Peyer's patch (tissue), 4 donors: ENCODE measurements around the gene SLC27A2. TPM values are rescaled to one million over a fixed set of nuclear protein-coding genes. Genes with fewer than 3 reads are reported as not detected.

Source experiments
- DNase-seq, 3 donors: peaks; one replicate each; pipeline ENCODE4 v3.0.0-alpha.2; 2017 to 2019
- H3K27ac ChIP-seq, 4 donors: fragments of 200-600 bp; sonication (generic); one replicate each; pipeline ENCODE4 v1.5.1; 2016 to 2019
- H3K27me3 ChIP-seq, 2 donors: fragments of 200-600 bp; sonication (generic); one replicate each; pipeline ENCODE4 v1.5.1; 2019
- H3K36me3 ChIP-seq, 3 donors: fragments of 200-600 bp; sonication (generic); one replicate each; pipeline ENCODE4 v1.5.1; 2016 to 2019
- H3K4me1 ChIP-seq, 4 donors: fragments of 200-600 bp; sonication (generic); one replicate each; pipeline ENCODE4 v1.5.1; 2016 to 2019
- H3K4me3 ChIP-seq, 4 donors: fragments of 200-600 bp; sonication (generic); 1 replicate in 3 of 4; 2 replicates in 1 of 4; pipeline ENCODE4 v1.5.1; 2016 to 2019; ENCODE audit warnings: mild to moderate bottlenecking in 1 of 4
- H3K9me3 ChIP-seq, 4 donors: fragments of 200-600 bp; sonication (generic); one replicate each; pipeline ENCODE4 v1.5.1; 2016 to 2019; ENCODE audit warnings: mild to moderate bottlenecking in 1 of 4
- POLR2A ChIP-seq, 2 donors: fragments of 450-650 bp; IDR thresholded peaks; one replicate each; pipeline ENCODE4 v1.5.1; 2017; ENCODE audit warnings: antibody characterized with exemption in 2 of 2, mild to moderate bottlenecking in 2 of 2, moderate library complexity in 2 of 2
- total RNA-seq, 4 donors: library from RNA; depleted of rRNA; stranded (reverse); fragments of >200 nt; gene quantifications; one replicate each; pipeline ENCODE4 v1.1.0, GENCODE V29; 2016
- TF ChIP-seq, protein P1 (sequence below), 6 experiments: fragments of 450-650 bp in 4 of 6; fragments of 200-600 bp in 2 of 6; sonication (generic) in 1 of 6; IDR thresholded peaks; one replicate each; pipeline ENCODE4 v1.5.1; 2017 to 2019; ENCODE audit warnings: antibody characterized with exemption in 6 of 6, mild to moderate bottlenecking in 3 of 6, moderate library complexity in 1 of 6

SLC27A2 gene
- total RNA-seq, 4 donors from 2014 or later, result 8.3 to 47.9 (median 32.3) TPM

DNA sequence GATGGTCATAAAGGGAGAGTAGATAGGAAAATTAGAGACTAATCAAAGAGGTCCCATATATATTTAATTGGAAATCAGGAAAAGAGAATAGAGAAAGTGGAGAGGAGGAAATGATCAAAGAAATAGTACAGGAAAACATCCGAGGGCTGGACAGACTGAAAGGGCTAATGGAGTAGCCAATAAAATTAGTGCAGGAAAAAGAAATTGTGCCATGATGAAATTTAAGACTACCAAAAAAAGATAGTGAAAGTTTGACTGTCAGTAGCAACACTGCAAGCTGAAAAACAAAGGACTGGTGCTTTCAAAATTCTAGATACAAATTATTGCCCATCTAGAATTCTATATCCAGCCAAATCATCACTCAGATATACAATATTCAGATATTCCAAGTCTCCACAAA is 36.3 kb downstream of the SLC27A2 start:
- no peaks in the 10 kb centered on the region for H3K36me3 ChIP-seq
- no peak overlapping the region for H3K27ac ChIP-seq
- H3K4me1 ChIP-seq, result no peaks in the 10 kb centered on the region
- no peak overlapping the region for H3K4me3 ChIP-seq
- no peak for DNase-seq
- H3K9me3 ChIP-seq, result no peaks in the 10 kb centered on the region
- TF ChIP-seq, protein P1, sequence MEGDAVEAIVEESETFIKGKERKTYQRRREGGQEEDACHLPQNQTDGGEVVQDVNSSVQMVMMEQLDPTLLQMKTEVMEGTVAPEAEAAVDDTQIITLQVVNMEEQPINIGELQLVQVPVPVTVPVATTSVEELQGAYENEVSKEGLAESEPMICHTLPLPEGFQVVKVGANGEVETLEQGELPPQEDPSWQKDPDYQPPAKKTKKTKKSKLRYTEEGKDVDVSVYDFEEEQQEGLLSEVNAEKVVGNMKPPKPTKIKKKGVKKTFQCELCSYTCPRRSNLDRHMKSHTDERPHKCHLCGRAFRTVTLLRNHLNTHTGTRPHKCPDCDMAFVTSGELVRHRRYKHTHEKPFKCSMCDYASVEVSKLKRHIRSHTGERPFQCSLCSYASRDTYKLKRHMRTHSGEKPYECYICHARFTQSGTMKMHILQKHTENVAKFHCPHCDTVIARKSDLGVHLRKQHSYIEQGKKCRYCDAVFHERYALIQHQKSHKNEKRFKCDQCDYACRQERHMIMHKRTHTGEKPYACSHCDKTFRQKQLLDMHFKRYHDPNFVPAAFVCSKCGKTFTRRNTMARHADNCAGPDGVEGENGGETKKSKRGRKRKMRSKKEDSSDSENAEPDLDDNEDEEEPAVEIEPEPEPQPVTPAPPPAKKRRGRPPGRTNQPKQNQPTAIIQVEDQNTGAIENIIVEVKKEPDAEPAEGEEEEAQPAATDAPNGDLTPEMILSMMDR (IDR thresholded peaks at IDR 0.05), result no peak
- no peak for TF ChIP-seq POLR2A (IDR thresholded peaks at IDR 0.05)
- no peaks in the 10 kb centered on the region for H3K27me3 ChIP-seq

- Histone ChIP-seq H3K4me3 (no peak overlapping the region), H3K9me3 (no peaks in the 10 kb centered on the region), H3K4me1 (no peaks in the 10 kb centered on the region), H3K27me3 (no peaks in the 10 kb centered on the region), H3K27ac (no peak overlapping the region), H3K36me3 (no peaks in the 10 kb centered on the region)
- DNase-seq, result no peak
- TF ChIP-seq POLR2A (IDR thresholded peaks at IDR 0.05), result no peak
- TF ChIP-seq, protein P1 (IDR thresholded peaks at IDR 0.05), result no peak
These were observed 36.7 kb downstream of the SLC27A2 start for GRCh38 chr15:50218691-50219090.

- Histone ChIP-seq H3K9me3 (no peaks in the 10 kb centered on the region), H3K4me1 (no peaks in the 10 kb centered on the region)
- TF ChIP-seq POLR2A (IDR thresholded peaks at IDR 0.05), result no peak
- TF ChIP-seq, protein P1 (IDR thresholded peaks at IDR 0.05), result no peak
These were observed 37.8 kb downstream of the SLC27A2 start for GRCh38 chr15:50219820-50220219.

DNA sequence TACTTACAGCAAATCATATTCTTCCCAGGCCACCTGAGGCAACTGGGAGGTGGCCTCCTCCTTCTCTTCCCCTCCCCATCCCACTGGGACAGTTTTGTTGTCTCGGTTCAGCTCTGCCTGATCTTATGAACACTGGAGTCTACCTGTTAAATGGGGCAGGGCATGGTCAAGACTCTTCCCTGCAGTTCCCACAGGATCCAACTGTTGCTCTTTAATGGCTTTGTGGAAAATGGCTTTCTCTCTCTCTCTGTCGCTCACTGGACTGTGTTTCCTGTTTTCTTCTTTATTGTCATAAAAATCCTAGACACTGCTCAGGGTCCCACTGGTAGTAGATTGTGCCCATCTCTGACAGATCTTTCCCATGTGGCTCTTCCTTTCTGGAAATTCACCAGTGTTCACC is 40.2 kb downstream of the SLC27A2 start:
- H3K27ac ChIP-seq, result no peak overlapping the region
- no peaks in the 10 kb centered on the region for H3K9me3 ChIP-seq
- no peaks in the 10 kb centered on the region for H3K27me3 ChIP-seq
- H3K4me1 ChIP-seq, result no peaks in the 10 kb centered on the region
- H3K4me3 ChIP-seq, result no peak overlapping the region
- H3K36me3 ChIP-seq, result no peaks in the 10 kb centered on the region
- TF ChIP-seq, protein P1 (IDR thresholded peaks at IDR 0.05), result no peak
- TF ChIP-seq POLR2A (IDR thresholded peaks at IDR 0.05), result no peak
- no peak for DNase-seq

More at GRCh38 chr15:50219820-50220219, 37.8 kb downstream of the SLC27A2 start:
- H3K27me3 ChIP-seq, result no peaks in the 10 kb centered on the region
- no peak overlapping the region for H3K4me3 ChIP-seq
- no peak overlapping the region for H3K27ac ChIP-seq
- DNase-seq, result no peak
- H3K36me3 ChIP-seq, result no peaks in the 10 kb centered on the region

DNA sequence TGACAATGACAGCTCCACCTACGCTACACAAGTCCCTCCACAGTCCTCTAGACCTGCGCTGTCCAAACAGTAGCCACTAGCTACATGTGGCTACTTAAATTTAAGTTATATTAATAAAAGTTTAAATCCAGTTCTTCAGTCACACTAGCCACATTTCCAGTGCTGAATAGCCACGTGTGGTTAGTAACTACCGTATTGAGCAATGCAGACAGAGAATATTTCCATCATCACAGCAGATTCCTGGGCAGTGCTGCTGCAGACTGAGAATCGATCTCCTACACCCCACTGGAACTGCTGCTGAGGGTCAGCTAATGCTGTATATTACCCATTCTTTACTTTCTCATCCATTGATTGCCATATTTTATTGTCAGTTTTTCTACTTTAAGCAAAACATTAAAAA is 42.6 kb downstream of the SLC27A2 start:
- Histone ChIP-seq H3K27ac (no peak overlapping the region), H3K9me3 (no peaks in the 10 kb centered on the region), H3K36me3 (no peaks in the 10 kb centered on the region), H3K27me3 (no peaks in the 10 kb centered on the region), H3K4me1 (no peaks in the 10 kb centered on the region), H3K4me3 (no peak overlapping the region)
- TF ChIP-seq, protein P1 (IDR thresholded peaks at IDR 0.05), result no peak
- TF ChIP-seq POLR2A (IDR thresholded peaks at IDR 0.05), result no peak
- DNase-seq, result no peak

- H3K4me3 ChIP-seq, result no peak overlapping the region
- H3K4me1 ChIP-seq, result no peaks in the 10 kb centered on the region
- H3K36me3 ChIP-seq, result no peaks in the 10 kb centered on the region
- no peaks in the 10 kb centered on the region for H3K27me3 ChIP-seq
- TF ChIP-seq POLR2A (IDR thresholded peaks at IDR 0.05), result no peak
- TF ChIP-seq, protein P1 (IDR thresholded peaks at IDR 0.05), result no peak
- H3K9me3 ChIP-seq, result no peaks in the 10 kb centered on the region
- no peak for DNase-seq
- H3K27ac ChIP-seq, result no peak overlapping the region
These were observed 43.1 kb downstream of the SLC27A2 start for GRCh38 chr15:50225057-50225456.
